Activated CD4-positive, alpha-beta T cell treated with anti-CD3 and anti-CD28 coated beads, Interleukin-2, amount 50 U/mL, for 1 hour (primary cell): Measurements from ENCODE around the gene SPEN.
A peak's percentile ranks its signal among the peaks of the same experiment; 100 is the strongest.
"Not testable (repeated sequence)": the region's sequence is repeated elsewhere in the genome, so short reads cannot be mapped to it uniquely, and the experiment has no call there.

ENCODE experiments used
- DNase-seq: peaks from one replicate; pipeline ENCODE4 v3.0.0-alpha.2; 2020

The SPEN gene

GRCh38 chr1:15963968-15964648, 116.6 kb downstream of the SPEN start:
- DNase-seq, result no peak

GRCh38 chr1:15965228-15965767, 117.8 kb downstream of the SPEN start:
- no peak for DNase-seq

GRCh38 chr1:15966081-15966955, 118.8 kb downstream of the SPEN start:
- peak; percentile 50 for DNase-seq

GRCh38 chr1:15966956-15967344, 119.4 kb downstream of the SPEN start:
- DNase-seq, result no peak

- no peak for DNase-seq
Measured at GRCh38 chr1:15968172-15968571, 120.7 kb downstream of the SPEN start.

GRCh38 chr1:15969321-15969880, 121.9 kb downstream of the SPEN start:
- DNase-seq, result no peak

GRCh38 chr1:15970911-15971310, 123.4 kb downstream of the SPEN start:
- no peak for DNase-seq

GRCh38 chr1:15972409-15972808, 124.9 kb downstream of the SPEN start:
- no peak for DNase-seq

- DNase-seq, result no peak
Measured at GRCh38 chr1:15973772-15974171, 126.3 kb downstream of the SPEN start.

- no peak for DNase-seq
Measured at GRCh38 chr1:15974855-15975254, 127.3 kb downstream of the SPEN start.

- DNase-seq, result peak; percentile 52
Measured at GRCh38 chr1:15975358-15975804, 127.9 kb downstream of the SPEN start.

- peak; percentile 95 for DNase-seq
Measured at GRCh38 chr1:15975805-15976680, 128.5 kb downstream of the SPEN start, which contains the start of gene ZBTB17. TSS of gene ZBTB17 (minus strand) at chr1:15976101. CDS start at chr1:15948495, 27,606 bp downstream.

GRCh38 chr1:15977947-15978346, 130.4 kb downstream of the SPEN start:
- DNase-seq, result not testable (repeated sequence)

- DNase-seq, result no peak
Measured at GRCh38 chr1:15981679-15982078, 134.2 kb downstream of the SPEN start.

- no peak for DNase-seq
Measured at GRCh38 chr1:15983275-15983674, 135.8 kb downstream of the SPEN start.

GRCh38 chr1:15985611-15986297, 138.2 kb downstream of the SPEN start:
- DNase-seq, result no peak

- DNase-seq, result no peak
Measured at GRCh38 chr1:15988856-15989736, 141.6 kb downstream of the SPEN start.

- no peak for DNase-seq
Measured at GRCh38 chr1:15989776-15990175, 142.3 kb downstream of the SPEN start.
